Mucosa of gallbladder (tissue), 1 donor: ENCODE data around the gene SLC2A1. TPM values are rescaled to one million over a fixed set of nuclear protein-coding genes. Genes with fewer than 3 reads are reported as not detected.

Experiments used
- DNase-seq: peaks from one replicate; pipeline ENCODE4 v3.0.0-alpha.2; 2020; ENCODE audit warnings: low spot score
- total RNA-seq: library from RNA; stranded (reverse); gene quantifications from one replicate; pipeline ENCODE4 v1.2.1, GENCODE V29; 2021
- donor health status: DM: no; HTN: no; CAD: no.

Gene SLC2A1
- total RNA-seq, 1 donor from 2014 or later, result 142 TPM

DNA sequence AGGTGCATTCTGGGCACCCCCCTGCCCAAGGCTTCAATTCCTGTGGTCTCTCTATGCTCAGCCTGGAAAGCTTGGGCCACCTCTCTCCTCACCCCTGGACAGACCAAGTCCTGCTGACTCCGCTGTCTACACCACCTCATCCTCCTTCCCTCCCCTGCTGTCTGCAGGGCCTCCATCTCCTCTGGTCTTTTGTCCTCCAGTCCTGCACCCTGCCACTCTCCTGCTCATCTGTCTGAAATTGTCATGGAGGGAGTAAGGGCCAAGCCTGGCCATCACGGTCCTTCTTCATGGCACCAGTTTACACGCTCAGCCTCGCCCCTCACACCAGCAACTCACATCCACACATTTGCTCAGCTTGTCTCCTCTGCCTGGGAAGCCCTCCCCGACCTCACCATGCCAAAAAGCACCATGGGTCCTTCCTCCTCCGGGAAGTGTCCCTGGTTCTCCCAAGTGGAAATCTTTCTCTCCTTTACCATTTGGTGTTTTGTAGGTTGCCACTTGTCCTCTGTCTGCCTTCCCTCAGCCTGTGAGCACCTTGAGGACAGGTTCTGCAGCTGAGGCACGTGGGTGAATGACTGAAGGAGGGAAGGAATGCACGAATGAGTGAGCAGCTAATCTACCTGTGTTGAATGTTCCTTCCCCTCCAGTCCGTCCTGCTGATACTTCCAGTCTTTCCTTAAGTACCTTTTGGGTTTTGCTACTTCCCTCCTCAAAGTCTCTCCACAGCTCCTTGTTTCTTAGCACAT, 2.1 kb upstream of the SLC2A1 start:
- no peak for DNase-seq

DNA sequence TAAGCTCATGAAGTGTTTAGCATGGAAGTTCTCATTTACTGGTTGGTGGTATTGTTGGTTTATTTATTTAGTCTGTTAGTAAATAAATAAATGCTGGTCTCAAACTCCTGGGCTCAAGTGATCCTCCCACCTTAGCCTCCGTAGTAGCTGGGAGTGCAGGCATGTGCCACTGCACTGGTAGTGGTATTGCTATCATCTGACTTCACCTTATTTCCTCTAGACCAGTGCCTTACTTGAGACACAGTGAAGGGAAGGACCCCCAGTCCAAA, 1.4 kb upstream of the SLC2A1 start:
- DNase-seq, result no peak

DNA sequence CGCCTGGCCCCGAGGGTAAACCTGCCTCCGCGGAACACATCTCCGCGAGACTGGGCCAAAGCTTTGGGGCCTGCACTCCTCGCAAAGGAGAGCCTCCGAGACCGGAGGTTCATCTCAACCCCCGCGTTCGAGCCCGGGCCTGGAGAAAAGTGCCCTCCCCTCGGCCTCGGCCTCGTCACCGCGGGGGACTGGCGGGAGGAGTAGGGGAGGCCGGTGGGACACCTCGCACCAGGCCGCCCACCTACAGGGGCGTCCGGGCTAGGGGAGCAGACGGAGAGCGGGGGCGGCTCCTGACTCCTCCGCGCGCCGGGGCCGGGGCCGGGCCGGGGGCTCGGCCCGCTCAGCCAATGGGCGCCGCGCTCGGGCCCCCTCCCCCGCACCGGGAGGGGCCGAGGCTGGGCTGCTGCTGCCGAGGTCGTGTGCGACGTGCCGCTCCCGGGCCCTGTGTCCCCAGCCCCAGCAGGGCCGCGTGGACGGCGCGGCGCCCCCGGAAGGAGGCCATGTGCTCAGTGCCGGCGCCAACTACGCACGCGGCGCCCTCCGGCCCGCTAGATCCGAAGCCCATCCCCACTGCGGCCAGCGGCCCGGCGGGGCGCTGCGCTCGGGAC, 684 bp downstream of the SLC2A1 start:
- DNase-seq, result peak; percentile 48

DNA sequence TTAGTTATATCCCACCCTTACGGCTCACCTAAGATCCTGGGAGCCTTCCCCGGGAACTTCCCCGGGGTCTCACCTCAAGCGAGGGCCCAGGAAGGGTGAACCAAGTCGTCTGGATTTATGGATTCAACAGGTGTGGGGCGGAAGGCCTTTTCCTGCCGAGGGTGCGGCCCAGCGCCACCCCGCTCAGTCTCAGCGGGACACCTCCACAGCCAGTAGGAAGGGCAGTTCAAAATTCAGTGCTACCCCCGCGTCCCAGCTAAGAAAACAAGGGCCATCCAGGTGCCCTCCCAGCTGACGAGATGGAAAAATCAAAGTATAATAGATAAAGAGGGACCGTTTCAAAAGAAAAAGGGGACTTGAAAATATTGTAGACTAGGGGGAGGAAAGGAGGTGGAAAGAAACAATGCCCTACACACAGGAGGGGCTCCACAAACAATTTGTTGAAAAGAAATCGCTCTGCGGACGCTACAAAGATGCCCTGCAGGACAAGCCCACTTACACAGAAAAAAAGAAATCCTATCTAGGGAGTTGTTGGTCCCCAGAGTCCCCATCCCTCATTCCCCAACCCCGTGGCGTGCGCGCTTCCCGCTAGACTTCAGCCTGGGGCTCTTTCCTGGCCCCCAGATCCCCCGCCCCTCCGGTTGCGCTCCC, 1.3 kb downstream of the SLC2A1 start:
- DNase-seq, result no peak

DNA sequence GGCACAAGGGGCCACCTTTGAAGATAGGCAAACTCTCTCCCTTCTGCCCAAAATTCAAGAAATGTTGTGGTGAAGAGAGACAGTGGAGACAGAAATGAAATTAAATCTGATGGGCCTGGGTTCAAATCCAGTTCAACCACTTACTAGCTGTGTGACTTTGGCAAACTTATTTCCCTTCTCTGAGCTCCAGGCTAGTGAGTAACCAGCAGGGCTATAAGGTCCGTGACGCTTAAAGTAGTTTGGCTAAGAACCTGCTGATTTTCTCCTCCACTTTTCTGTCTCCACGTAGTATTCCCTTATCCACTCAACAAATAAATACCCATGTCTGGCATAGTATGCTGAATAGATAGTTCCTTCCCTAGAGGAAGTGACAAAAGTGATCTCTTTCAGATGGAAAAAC, 1.9 kb downstream of the SLC2A1 start:
- DNase-seq, result no peak

DNA sequence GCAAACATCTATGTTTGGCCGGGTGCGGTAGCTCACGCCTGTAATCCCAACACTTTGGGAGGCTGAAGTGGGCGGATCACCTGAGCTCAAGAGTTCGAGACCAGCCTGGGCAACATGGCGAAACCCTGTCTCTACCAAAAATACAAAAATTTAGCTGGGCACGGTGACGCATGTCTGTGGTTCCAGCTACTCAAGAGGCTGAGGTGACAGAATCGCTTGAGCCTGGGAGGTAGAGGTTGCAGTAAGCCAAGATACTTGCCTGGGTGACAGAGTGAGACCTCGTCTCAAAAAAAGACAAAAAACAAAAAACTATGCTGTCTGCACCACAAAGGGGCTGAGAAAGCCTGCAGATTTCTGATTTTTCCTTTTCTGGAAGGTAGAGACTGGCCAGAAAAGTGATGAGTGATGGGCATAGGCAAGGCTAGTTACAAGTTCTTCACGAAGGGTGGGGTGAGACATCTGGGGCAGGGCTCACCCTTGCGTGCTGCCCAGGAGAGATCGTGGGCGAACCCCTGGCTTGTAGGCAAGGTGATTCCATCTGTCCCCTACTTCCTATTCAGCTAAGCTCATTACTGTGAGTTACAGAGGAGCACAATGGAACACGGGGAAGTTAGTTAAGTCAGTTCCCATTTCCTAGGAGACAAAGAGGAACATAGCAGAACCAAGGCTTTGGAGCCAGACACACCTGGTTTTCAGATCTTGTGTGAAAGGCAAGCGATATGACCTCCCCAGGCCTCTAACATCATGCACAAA, 3.2 kb downstream of the SLC2A1 start:
- no peak for DNase-seq

DNA sequence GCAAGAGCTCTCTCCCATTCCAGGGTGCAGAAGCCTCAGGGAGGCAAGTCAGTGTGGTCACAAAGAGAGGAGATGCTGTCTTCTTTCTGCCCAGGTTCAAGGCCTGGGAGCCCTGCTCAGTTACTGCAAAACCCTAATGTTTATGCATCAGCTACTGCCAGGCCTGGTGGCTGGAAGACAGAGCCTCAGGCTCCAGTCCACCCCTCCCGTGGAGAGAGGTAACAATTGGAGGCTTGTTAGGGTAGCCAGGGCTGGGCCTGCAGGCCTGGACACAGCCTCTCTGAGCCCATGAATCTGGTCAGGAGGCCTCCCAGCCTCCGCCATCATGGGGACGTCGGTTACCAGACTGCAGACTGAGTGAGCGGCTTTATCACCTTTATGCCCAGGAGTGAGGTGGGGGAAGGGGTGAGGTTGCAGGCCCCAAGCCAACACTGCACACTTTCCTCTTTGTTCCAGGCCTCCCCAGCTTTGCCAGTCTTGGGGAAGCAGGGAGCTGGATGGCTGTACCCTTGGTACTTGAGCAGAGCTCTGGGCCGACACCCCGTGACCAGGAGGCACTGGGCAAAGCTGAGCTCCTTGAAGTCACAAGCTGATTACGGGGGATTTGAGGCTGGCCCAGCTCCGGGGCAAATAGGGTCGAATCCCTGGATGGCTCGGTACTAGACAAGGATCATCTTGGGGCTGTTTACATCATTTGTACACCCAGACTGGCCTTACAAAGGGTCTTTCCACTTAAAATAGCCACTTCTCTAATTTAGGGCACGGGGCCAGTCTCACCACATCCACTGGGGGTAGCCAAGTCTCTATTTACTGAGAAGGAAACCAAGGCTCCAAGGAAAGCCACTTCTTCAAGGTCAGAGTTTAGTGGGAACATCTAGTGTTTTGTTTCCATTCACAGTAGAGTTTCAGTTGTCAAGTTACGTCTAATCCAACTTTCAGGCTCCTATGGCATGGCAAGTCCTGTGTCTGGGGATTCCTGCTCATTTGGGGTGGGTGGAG, 5.2 kb downstream of the SLC2A1 start:
- DNase-seq, result no peak

DNA sequence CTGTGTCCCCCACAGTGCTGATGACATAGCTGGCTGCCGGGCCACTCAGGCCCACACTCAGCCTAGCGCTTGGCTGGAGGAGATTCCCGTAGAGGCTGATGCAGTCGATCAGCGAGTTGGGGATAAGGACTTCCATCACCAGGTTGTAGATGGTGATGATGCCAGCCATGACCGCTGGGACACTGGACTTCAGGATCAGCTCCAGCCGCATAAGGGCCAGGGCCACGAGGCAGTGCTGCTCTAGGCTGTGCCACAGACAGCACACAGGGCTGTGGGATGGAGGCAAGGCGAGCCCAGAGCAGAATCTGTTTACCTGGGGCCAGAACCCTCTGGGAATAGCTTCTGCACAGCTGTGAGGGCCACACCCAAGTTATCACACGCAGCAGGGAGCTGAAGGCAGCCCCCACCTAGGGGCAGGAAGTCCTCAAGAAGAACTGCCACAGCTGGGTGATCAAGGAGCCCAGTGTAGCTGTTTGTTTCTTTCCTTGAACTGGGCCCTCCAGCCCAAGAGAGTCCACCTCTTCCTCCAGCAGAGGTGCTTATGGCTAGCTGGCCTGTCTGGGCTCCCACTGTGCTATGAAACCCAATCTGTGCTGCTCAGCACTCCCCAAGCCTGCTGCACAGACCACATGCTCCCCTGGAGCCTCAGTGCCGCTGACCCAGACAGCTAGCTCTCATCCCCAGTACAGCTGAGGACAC, 6.2 kb downstream of the SLC2A1 start:
- no peak for DNase-seq

DNA sequence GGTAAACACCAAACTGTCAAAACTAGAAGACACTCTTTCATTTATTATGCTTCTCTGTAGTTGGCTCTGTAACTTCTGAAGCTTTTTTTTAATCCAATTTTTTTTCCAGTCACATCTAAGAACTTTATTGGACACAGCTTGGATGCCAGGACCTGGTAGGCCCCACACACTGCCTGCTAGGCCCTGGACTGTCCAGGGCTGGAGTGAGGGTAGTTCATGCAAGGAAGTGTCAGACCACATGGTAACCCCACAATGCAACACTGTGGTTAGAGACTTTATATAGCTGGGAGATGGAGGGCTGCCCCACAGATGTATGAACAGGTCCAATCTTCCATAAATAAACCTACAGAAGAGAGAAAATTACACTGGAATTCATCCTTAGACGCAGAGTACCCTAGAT, 7.1 kb downstream of the SLC2A1 start:
- no peak for DNase-seq

DNA sequence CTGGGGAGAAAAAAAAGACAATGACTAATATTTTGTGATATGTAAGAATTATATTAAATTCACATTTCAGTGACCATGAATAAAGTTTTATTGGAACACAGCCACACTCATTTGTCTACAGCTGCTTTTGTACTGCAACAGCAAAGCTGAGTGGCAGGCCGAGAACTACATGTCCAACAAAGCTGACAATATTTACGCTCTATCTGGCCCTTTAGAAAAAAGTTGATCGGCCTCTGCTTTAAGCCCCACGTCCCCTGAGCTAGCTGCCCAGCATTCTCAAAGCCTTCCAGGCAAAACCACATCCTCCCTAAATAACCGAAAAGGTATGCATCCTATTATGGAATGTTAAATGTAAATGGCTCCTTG, 8.6 kb downstream of the SLC2A1 start:
- DNase-seq, result no peak

DNA sequence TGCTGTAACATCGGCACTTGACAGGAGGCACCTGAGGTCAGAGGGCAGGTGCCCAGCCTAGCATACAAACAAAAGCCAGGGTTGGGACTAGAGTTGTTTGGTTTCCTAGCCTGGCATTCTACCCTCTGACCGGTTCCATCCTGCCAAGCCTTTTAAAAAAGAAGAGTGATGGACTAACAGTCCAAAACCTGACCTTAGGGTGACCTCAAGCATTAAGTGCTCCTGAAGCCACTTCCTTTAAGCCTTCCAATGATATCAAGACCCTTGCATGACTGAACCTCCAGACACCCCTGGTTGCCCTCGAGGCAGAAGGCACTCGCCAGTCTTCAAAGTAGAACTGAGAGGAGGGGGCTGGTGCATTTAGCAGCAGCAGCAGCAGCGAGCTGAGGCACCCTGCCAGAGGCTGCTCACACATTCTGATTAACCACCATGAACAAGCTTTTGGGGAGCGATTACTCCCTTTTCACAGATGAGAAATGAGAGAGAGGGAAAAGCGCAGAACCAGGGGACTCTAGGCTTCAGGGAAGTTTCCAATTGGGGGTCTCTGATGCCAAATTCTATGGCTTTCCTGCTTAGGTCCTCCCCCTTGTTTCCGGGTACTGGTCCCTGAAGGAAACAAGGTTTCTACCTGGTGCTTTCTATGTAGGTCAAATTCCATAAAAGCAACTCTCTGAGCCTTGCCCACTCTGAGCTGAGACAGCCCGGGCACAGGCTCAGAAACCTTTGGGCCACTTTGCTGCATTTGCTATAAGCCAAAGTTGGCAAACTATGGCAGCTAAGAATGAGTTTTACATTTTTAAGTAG, 9.2 kb downstream of the SLC2A1 start:
- DNase-seq, result no peak

DNA sequence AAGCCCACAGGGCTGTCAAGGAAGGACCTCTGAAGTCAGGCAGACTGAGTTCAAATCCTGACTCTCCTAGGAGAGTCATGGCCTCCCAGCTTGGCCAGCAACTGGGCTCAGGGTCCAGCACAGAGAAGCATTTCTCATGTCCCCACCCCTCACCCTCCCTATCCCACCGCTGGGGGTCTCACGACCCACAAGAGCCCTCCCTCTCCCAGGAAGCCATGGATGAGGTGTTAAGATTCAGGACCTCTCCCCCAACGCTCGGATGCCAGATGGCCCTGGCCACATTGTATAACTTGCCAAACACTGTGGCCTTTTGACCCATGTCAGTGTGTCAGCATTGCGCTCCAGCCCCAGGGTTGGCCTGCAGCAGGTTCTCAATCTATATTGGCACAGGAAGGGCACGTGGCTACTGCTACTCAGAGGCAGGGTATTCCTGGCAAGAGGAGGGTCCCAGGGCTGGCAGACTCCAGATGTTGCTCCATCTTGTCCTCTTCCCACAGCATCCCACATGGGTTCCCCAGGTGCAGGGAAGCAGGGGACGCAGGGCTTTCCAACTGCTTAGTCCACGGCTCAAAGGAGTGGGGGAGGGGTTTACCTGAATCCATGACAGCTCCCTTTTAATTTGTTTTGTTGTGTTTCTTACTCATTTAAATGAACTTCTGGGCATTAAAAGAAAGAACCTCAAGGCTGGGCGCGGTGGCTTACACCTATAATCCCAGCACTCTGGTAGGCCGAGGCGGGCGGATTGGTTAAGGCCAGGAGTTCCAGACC, 10.5 kb downstream of the SLC2A1 start:
- DNase-seq, result no peak

DNA sequence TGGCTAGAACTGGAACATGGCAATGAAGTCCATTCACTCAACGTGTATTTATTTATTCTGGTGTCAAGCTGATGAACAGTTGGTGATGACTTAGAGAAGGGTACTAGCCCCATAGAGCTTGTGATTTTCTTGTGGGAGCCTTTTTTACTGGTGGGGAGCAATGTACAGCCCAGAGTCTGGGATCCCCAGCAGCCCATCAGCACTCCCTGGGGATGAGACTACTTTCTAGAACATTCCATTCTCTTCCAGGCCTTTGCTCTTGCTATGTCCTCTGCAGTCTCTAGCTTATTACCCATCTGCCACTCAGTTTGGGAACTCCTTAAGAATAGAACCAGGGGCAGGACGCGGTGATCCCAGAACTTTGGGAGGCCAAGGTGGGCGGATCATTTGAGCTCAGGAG, 11.6 kb downstream of the SLC2A1 start:
- DNase-seq, result no peak

DNA sequence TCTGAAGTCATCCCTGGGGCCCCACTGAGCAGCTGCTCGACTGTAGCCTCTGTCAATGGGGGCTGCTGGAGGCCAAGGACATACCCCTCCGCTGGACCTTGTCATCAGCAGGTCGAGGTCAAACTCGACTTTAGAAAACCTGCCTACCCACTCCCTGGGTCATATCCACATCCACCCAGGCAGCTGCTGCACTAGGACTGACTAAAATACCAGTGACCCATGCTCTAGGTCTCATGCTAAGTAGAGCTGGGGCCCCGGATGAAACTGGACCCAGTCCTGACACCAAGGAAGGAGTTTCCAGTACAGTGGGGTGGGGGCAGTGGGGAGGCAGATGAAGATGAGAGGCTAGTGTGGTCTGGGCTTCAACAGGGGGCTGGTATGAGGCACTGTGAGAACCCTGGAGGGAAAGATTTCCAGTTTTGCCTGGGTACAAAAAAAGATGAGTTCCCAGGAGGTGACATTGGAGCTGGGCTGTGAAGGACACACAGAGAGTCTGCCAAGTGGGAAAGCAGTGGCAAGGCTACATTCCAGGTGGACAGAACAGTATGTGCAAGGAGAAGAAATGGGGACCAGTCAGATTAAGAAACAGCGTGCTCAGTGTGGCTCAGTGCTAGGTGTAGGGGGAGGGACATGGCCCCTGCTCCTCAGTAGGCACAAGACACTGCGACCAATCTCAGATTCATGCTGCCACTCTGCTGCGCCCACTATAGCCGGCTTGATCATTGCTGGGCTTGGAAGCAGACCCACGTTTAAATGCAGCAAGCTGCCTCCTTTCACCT, 12.4 kb downstream of the SLC2A1 start:
- DNase-seq, result no peak

DNA sequence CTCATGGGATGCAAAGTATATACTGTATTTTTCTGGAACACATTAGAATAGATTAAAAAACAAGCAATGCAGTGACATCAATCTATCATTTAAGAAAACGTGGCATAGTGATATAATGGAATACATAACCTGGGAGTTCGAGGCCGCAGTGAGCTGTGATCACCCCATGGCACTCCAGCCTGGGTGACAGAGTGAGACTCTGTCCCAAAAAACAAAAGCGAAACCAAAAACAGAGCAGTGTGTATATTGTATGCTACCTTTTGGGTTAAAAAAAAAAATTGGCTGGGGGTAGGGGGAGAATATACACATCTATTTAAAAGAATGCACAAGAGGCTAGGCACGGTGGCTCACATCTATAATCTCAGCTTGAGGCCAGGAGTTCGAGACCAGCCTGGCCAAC, 13.5 kb downstream of the SLC2A1 start:
- DNase-seq, result no peak

DNA sequence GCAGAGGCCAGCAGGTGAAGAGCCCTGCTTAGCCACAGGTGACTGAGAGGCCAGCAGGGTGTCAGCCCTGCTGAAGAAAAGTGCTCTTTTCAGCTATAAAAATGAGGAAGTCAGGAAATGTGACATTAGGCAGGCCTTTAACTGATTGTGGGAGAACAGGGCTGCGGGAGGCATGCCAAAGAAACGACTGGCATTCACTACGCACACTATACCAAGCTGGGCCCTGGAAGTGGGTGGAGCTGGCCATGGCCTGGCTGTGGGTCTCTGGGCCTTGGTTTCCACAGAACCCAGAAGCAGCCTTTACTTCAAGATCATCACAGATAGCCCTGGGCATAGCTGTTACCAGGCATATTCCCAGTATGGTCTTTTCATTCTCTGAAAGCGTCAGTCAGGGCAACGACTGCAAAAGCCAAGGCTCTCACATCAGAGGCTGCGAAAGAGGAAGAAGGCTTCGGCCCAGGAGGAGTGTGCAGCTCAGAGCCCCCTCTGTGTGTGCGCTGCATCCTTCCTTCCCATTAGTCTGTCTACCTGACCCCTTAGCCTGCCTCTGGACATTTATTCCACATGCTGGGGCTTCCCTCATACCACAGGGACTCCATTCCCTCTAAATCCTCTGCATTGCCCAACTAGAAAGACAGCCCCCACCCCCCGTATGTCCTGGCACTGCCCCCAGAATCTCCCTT, 14.3 kb downstream of the SLC2A1 start:
- peak; percentile 70 for DNase-seq

DNA sequence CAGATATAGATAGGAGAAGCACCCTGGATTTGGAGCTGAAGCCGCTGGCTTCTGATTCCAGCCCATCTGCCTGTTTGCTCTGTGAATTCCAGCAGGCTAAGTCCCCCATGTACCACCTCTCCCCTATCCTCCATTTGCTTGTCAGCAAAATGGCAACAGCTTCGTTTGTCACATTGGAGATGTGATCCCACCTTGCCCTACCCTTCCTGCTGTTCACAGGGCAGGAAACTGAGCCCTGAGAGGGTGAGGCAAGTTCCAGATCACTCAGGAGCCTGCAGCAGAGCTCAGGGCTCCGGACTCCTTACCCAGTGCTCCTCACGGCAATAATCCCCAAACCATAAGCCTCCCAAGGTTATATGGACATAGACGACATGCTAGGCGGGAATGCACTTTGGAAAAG, 14.9 kb downstream of the SLC2A1 start:
- no peak for DNase-seq

DNA sequence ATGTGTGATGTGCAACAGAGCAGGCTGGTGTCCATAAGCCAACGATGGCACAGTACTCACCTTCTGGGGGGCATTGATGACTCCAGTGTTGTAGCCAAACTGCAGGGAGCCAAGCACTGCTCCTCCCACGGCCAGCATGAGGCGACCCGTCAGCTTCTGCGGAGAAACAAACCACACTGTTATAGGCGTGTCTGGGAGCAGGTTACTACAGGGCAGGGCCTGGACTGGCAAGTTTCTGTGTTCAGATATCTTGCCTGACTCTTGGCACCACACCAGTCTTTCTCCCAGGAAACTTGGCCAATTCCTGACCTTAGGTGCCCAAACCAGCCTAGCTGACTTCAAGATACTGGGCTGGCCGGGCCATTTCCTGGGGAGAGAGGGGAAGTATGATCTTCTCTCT, 15.5 kb downstream of the SLC2A1 start:
- peak; percentile 91 for DNase-seq
